ENCODE measurements around the gene PDCD4. TPM values are rescaled to one million over a fixed set of nuclear protein-coding genes. Genes with fewer than 3 reads are reported as not detected.
A peak's percentile ranks its signal among the peaks of the same experiment; 100 is the strongest.

PDCD4 gene
- polyA plus RNA-seq, 1 donor: 168 TPM

- DNase-seq: peak; percentile 51
These were observed 48.5 kb downstream of the PDCD4 start for GRCh38 chr10:110919971-110920881.

- DNase-seq: no peak
These were observed 52.2 kb downstream of the PDCD4 start for GRCh38 chr10:110923856-110924493.

DNA sequence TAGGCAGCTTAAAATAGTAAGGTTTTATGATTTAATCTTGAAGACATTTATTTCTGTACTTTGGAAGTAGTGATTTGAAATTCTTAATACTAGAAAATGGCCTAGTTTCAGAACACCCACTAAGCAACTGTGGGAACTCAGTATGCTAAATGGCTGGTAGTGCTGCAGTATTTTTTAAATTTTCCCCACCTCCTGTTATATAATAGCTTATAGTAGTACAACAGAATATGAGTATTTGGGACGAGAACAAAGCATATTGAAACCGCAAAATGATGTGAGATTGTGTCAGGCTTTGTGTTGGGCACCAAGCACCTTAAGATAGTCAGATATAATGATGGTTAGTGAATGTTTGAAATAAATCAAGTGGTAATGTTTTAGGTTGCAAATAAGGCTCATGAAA, 55.7 kb downstream of the PDCD4 start:
- no peak for DNase-seq

GRCh38 chr10:110931769-110932381, 60.1 kb downstream of the PDCD4 start:
- DNase-seq: no peak

- no peak for DNase-seq
These were observed 60.9 kb downstream of the PDCD4 start for GRCh38 chr10:110932505-110933180.

DNA sequence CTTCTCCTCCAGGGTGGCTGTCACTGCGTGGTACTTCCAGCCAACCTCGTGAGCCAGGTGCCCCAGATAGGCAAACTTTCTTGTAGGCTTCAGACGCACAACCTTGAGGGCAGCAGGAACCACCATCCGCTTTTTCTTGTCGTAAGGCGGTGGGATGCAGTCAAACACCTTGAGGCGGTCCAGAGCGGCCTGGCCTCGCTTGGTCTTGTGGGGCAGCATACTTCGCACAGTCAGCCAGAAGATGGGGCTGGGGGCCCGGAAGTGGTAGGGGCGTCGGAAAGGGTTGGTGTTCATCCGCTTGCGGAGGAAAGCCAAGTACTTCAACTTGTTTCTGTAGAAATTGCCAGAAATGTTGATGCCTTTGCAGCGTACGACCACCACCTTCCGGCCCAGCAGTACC, 65.0 kb downstream of the PDCD4 start:
- no peak for DNase-seq

GRCh38 chr10:110939419-110939818, 67.7 kb downstream of the PDCD4 start:
- DNase-seq: no peak

DNA sequence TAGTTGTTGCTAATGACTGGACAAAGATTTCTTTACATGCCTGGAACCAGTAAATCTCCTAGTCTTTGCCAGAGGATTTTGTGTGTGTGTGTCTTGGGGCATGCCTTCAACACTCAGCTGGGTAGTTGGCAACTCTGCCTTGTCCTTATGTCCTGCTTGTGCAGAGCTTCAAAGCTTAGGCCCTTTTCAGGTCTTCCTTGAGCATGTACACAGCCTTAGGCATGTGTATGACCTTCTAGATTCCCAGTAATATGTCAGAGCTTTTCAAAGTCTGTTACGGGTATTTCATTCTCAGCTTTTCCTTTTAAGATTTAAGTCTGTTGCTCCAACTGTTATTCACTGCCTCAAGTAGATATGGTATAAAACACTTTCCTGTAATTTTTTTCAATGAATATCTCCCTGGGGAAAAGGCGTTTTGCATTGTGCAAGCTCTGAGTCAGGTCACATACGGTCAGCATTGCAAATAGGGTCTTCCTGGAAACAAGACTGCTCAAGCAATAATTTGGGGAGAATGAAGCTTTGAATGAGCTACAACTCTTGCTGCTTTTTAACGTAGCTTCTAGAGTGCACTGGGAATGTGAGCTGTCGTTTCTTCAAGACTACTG, 73.2 kb downstream of the PDCD4 start:
- no peak for DNase-seq

- no peak for DNase-seq
These were observed 74.8 kb downstream of the PDCD4 start for GRCh38 chr10:110946496-110946895.

DNA sequence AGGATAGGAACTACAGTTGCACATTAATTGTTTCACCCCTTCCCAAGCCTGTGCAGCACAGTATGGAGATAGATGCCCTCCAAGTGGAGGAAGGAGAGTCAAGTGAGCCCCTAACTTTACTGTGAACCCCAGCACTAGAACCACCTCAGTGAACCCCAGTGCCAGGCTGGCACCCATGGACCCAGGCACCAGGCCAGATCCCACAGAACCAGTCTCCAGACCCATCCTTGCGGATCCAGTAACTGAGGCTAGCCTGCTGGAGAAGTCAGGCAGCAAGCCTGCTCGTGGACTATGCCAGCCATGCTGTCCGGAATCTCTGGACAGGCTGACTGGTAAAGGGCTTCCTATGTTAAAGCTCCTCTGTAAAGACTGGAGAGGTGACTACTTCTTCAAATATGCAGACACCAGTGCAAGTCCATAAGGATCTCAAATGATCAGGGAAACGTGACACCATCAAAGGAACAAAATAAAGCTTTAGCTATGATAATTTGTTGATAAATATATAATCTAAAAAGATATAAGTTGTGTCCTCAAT, 75.4 kb downstream of the PDCD4 start:
- DNase-seq: no peak

Other genes with a start within 250 kb of the PDCD4 start
- 14.0 TPM for gene RBM20, start 227.6 kb upstream of the PDCD4 start, polyA plus RNA-seq (ENCODE audit: insufficient read length)
- 20.8 TPM for gene BBIP1, start 47.3 kb downstream of the PDCD4 start, polyA plus RNA-seq (ENCODE audit: insufficient read length)
- gene SHOC2, start 47.7 kb downstream of the PDCD4 start, polyA plus RNA-seq (ENCODE audit: insufficient read length): 27.2 TPM
- 3.7 TPM for gene ADRA2A, start 205.1 kb downstream of the PDCD4 start, polyA plus RNA-seq (ENCODE audit: insufficient read length)